CD4-positive, alpha-beta T cell treated with Interleukin-6 for 4 hours (primary cell): Measurements from ENCODE around the gene GPD2.

Source experiments
- DNase-seq: peaks from one replicate; pipeline ENCODE4 v3.0.0-alpha.2; 2020; ENCODE audit warnings: mixed read lengths

GPD2 gene

GRCh38 chr2:156436497-156437085, 412 bp downstream of the GPD2 start:
- peak; percentile 42 for DNase-seq

GRCh38 chr2:156437272-156437930, 1.2 kb downstream of the GPD2 start:
- no peak for DNase-seq

GRCh38 chr2:156437931-156438410, 1.8 kb downstream of the GPD2 start:
- no peak for DNase-seq

GRCh38 chr2:156443089-156443488, 6.9 kb downstream of the GPD2 start:
- DNase-seq = no peak

- no peak for DNase-seq
These were observed 9.4 kb downstream of the GPD2 start for GRCh38 chr2:156445296-156446220.

- no peak for DNase-seq
These were observed 11.6 kb downstream of the GPD2 start for GRCh38 chr2:156447761-156448160.

- DNase-seq = no peak
These were observed 12.6 kb downstream of the GPD2 start for GRCh38 chr2:156448766-156449165.

GRCh38 chr2:156452971-156453370, 16.8 kb downstream of the GPD2 start:
- no peak for DNase-seq

GRCh38 chr2:156455361-156455975, 19.3 kb downstream of the GPD2 start:
- DNase-seq = no peak

- DNase-seq = no peak
These were observed 20.4 kb downstream of the GPD2 start for GRCh38 chr2:156456616-156457015.

- DNase-seq = no peak
These were observed 21.6 kb downstream of the GPD2 start for GRCh38 chr2:156457523-156458517.

GRCh38 chr2:156459720-156460119, 23.5 kb downstream of the GPD2 start:
- no peak for DNase-seq

- no peak for DNase-seq
These were observed 27.9 kb downstream of the GPD2 start for GRCh38 chr2:156464106-156464505.

GRCh38 chr2:156465573-156465972, 29.4 kb downstream of the GPD2 start:
- no peak for DNase-seq

- no peak for DNase-seq
These were observed 30.7 kb downstream of the GPD2 start for GRCh38 chr2:156466739-156467405.

- DNase-seq = no peak
These were observed 34.9 kb downstream of the GPD2 start for GRCh38 chr2:156470975-156471583.

- DNase-seq = no peak
These were observed 35.6 kb downstream of the GPD2 start for GRCh38 chr2:156471762-156472161.

GRCh38 chr2:156472686-156473085, 36.5 kb downstream of the GPD2 start:
- no peak for DNase-seq

- DNase-seq = no peak
These were observed 37.3 kb downstream of the GPD2 start for GRCh38 chr2:156473445-156473844.

GRCh38 chr2:156474401-156474800, 38.2 kb downstream of the GPD2 start:
- no peak for DNase-seq
